ENCODE data around the gene BEST1. TPM values are rescaled to one million over a fixed set of nuclear protein-coding genes. Genes with fewer than 3 reads are reported as not detected.

BEST1 gene
- polyA plus RNA-seq, 1 donor from 2014 or later: 6.4 TPM

DNA sequence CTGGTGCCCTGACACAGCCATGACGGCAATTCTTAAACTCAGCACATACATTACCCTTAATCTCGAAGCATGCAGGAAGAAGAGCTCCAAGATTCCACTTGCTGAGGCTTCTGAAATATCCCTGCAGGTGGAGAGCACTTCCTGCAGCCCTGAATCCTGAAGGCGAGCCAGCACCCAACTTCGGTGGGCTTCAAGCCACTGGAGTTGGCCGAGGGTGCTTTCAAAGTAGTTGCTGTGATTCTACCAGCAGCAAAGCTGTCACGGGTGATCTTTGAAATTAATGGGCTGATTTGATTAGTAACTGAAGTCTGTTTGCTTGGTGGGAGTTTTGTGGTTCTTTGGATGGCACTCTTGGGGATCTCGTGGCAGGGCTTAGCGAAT, 26.3 kb downstream of the BEST1 start:
- Histone ChIP-seq H3K4me2 (ENCODE audit: low read length) (no peak overlapping the region), H3K9ac (ENCODE audit: low read length) (no peak overlapping the region), H3K36me3 (ENCODE audit: insufficient read depth, low read length) (no peaks in the 10 kb centered on the region), H3F3A (ENCODE audit: insufficient read depth, low read length, poor library complexity, severe bottlenecking) (no peaks in the 10 kb centered on the region), H3K4me3 (ENCODE audit: low read length) (no peak overlapping the region), H4K20me1 (ENCODE audit: insufficient read depth) (no peaks in the 10 kb centered on the region), H2AFZ (ENCODE audit: low read depth, low read length) (no peak overlapping the region), H3K27ac (ENCODE audit: low read length) (no peak overlapping the region), H3K27me3 (ENCODE audit: insufficient read depth, low read depth, low read length) (no peaks in the 10 kb centered on the region), H3K9me3 (ENCODE audit: low read length) (no peaks in the 10 kb centered on the region), H3K9me2 (ENCODE audit: insufficient read depth, low read length) (no peaks in the 10 kb centered on the region), H3K79me2 (replicated peaks; ENCODE audit: insufficient read depth, low read length) (no peaks in the 10 kb centered on the region)
- TF ChIP-seq, protein P1, sequence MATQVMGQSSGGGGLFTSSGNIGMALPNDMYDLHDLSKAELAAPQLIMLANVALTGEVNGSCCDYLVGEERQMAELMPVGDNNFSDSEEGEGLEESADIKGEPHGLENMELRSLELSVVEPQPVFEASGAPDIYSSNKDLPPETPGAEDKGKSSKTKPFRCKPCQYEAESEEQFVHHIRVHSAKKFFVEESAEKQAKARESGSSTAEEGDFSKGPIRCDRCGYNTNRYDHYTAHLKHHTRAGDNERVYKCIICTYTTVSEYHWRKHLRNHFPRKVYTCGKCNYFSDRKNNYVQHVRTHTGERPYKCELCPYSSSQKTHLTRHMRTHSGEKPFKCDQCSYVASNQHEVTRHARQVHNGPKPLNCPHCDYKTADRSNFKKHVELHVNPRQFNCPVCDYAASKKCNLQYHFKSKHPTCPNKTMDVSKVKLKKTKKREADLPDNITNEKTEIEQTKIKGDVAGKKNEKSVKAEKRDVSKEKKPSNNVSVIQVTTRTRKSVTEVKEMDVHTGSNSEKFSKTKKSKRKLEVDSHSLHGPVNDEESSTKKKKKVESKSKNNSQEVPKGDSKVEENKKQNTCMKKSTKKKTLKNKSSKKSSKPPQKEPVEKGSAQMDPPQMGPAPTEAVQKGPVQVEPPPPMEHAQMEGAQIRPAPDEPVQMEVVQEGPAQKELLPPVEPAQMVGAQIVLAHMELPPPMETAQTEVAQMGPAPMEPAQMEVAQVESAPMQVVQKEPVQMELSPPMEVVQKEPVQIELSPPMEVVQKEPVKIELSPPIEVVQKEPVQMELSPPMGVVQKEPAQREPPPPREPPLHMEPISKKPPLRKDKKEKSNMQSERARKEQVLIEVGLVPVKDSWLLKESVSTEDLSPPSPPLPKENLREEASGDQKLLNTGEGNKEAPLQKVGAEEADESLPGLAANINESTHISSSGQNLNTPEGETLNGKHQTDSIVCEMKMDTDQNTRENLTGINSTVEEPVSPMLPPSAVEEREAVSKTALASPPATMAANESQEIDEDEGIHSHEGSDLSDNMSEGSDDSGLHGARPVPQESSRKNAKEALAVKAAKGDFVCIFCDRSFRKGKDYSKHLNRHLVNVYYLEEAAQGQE (IDR thresholded peaks at IDR 0.05; ENCODE audit: borderline replicate concordance): no peak
- TF ChIP-seq EP300 (conservative IDR thresholded peaks at IDR 0.05; ENCODE audit: poor library complexity, severe bottlenecking) (no peak), RAD21 (conservative IDR thresholded peaks at IDR 0.05) (no peak), MXI1 (conservative IDR thresholded peaks at IDR 0.05; ENCODE audit: poor library complexity, severe bottlenecking) (no peak), EZH2 (IDR thresholded peaks at IDR 0.05; ENCODE audit: borderline replicate concordance, insufficient read depth, low read length, poor library complexity, severe bottlenecking) (no peak), SMC3 (conservative IDR thresholded peaks at IDR 0.05; ENCODE audit: poor library complexity) (no peak), POLR2AphosphoS5 (IDR thresholded peaks at IDR 0.05) (no peak)
- TF ChIP-seq, protein P2, sequence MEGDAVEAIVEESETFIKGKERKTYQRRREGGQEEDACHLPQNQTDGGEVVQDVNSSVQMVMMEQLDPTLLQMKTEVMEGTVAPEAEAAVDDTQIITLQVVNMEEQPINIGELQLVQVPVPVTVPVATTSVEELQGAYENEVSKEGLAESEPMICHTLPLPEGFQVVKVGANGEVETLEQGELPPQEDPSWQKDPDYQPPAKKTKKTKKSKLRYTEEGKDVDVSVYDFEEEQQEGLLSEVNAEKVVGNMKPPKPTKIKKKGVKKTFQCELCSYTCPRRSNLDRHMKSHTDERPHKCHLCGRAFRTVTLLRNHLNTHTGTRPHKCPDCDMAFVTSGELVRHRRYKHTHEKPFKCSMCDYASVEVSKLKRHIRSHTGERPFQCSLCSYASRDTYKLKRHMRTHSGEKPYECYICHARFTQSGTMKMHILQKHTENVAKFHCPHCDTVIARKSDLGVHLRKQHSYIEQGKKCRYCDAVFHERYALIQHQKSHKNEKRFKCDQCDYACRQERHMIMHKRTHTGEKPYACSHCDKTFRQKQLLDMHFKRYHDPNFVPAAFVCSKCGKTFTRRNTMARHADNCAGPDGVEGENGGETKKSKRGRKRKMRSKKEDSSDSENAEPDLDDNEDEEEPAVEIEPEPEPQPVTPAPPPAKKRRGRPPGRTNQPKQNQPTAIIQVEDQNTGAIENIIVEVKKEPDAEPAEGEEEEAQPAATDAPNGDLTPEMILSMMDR (IDR thresholded peaks at IDR 0.05; ENCODE audit: poor library complexity, severe bottlenecking): no peak

DNA sequence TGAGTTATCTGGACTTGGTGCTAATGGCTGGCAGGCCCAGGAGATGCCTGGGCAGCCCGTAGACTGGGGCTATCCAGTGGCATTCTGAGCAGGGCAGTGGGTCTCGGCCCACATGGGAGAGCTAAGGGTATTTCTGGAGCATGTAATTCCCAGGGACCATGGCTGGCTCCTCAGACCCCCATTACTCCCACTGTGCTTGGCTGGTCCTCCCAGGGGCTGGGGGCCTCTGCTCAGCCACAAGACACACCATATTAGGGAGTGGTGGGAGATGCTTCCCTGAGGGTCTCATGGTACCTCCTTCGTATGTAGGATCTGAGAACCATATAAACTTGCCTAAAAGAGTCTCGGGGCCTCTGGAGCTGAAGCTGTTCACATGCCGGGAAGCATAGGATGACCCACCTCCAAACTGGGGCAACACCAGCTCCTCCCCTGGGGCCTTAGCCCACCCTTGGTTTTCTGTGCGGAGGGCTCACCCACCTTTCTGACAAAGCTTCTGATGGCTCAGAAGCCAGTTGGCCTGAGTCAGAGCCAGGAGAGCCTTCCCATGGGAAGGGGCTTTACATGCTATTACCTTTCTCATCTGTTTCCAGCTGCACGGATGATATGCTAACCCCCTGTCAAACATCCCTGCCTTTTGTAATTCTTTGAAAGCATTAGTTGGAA, 26.8 kb downstream of the BEST1 start:
- no peaks in the 10 kb centered on the region for H3K27me3 ChIP-seq (ENCODE audit: insufficient read depth, low read depth, low read length)

More for the DNA sequence above, 26.8 kb downstream of the BEST1 start:
- Histone ChIP-seq H2AFZ (ENCODE audit: low read depth, low read length) (no peak overlapping the region), H3K27ac (ENCODE audit: low read length) (no peak overlapping the region), H4K20me1 (ENCODE audit: insufficient read depth) (no peaks in the 10 kb centered on the region), H3K4me2 (ENCODE audit: low read length) (no peak overlapping the region), H3K9me2 (ENCODE audit: insufficient read depth, low read length) (no peaks in the 10 kb centered on the region), H3K36me3 (ENCODE audit: insufficient read depth, low read length) (no peaks in the 10 kb centered on the region), H3K79me2 (replicated peaks; ENCODE audit: insufficient read depth, low read length) (no peaks in the 10 kb centered on the region), H3K4me3 (ENCODE audit: low read length) (no peak overlapping the region), H3F3A (ENCODE audit: insufficient read depth, low read length, poor library complexity, severe bottlenecking) (no peaks in the 10 kb centered on the region), H3K9me3 (ENCODE audit: low read length) (no peaks in the 10 kb centered on the region), H3K9ac (ENCODE audit: low read length) (no peak overlapping the region)
- no peak for TF ChIP-seq SMC3 (conservative IDR thresholded peaks at IDR 0.05; ENCODE audit: poor library complexity)
- no peak for TF ChIP-seq EZH2 (IDR thresholded peaks at IDR 0.05; ENCODE audit: borderline replicate concordance, insufficient read depth, low read length, poor library complexity, severe bottlenecking)
- TF ChIP-seq EP300 (conservative IDR thresholded peaks at IDR 0.05; ENCODE audit: poor library complexity, severe bottlenecking): no peak
- TF ChIP-seq, protein P1 (IDR thresholded peaks at IDR 0.05; ENCODE audit: borderline replicate concordance): no peak
- TF ChIP-seq, protein P2 (IDR thresholded peaks at IDR 0.05; ENCODE audit: poor library complexity, severe bottlenecking): no peak
- TF ChIP-seq RAD21 (conservative IDR thresholded peaks at IDR 0.05): no peak
- no peak for TF ChIP-seq MXI1 (conservative IDR thresholded peaks at IDR 0.05; ENCODE audit: poor library complexity, severe bottlenecking)
- TF ChIP-seq POLR2AphosphoS5 (IDR thresholded peaks at IDR 0.05): no peak
- TF ChIP-seq TAF1 (IDR thresholded peaks at IDR 0.05; ENCODE audit: low read depth): no peak
